ENCODE data around the gene PKM.
A peak's percentile ranks its signal among the peaks of the same experiment; 100 is the strongest.

PKM gene

GRCh38 chr15:72236381-72237003 is 5.5 kb upstream of the PKM start:
- DNase-seq (ENCODE audit: insufficient read length, low spot score) (no peak), FAIRE-seq (no peak)

DNA sequence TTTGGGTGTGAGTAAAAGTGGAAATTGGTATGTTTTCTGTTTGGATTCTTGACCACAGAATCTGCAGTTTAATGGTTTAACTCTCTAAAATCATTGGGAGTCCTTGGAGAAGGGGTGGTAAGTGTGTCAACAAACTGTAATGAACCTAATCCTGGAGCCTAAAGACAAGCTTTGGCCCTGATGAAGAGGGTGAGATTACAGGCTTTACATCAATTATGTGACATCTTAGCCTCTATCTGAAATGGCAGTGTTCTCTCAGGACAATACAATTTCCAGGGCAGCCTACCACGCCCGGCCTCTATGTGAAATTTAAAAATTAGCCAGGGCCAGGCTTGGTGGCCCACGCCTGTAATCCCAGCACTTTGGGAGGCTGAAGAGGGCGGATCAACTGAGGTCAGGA is 4.3 kb upstream of the PKM start:
- no peak for FAIRE-seq
- no peak for DNase-seq (ENCODE audit: insufficient read length, low spot score)

DNA sequence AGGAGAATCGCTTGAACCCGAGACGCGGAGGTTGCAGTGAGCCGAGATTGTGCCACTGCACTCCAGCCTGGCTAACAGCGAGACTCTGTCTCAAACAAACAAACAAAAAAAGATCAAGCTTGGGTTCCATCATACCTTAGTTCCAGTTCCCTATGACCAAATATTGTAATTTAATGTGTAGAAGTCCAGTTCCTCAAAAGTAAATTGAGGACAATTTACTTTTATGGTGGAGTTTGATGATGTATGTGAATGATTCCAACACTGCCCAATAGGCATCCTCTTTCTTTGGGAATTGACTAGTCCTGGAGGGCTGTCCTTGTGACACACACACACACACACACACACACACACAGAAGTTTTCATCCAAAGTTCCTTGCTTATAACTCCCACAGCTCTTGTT is 2.8 kb upstream of the PKM start:
- DNase-seq (ENCODE audit: insufficient read length, low spot score) = no peak
- no peak for FAIRE-seq

DNA sequence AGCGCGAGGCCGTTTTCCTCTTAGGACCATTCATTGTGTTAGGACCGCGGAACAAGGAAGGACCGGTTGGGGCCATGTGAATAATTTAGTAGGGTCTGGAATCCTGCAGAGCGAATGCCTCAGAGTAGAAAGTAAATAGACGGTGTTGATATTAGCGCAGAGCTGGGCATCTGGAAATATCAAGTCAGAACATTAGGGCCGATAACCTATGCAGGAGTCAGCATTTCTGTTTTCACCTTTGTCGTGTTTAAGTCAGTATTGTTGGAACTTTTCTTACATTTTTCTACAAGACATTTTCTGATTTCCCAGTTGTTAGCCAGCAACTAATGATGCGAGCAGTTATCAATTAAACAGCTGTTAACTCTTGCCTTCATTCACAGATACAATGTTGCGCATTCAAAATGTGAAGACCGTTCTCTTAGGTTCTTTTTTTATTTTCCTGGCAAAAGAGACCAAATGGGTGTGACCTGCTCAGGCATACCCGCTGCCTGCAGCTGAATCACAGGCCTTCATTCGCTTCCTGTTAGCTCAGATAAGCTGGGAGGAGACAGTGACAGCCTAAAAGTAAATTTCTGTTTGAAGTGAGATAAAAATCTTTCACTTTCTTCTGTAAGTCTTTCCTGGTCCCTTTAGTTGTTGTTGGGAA is 966 bp upstream of the PKM start:
- FAIRE-seq = no peak
- DNase-seq (ENCODE audit: insufficient read length, low spot score) = peak; percentile 63

DNA sequence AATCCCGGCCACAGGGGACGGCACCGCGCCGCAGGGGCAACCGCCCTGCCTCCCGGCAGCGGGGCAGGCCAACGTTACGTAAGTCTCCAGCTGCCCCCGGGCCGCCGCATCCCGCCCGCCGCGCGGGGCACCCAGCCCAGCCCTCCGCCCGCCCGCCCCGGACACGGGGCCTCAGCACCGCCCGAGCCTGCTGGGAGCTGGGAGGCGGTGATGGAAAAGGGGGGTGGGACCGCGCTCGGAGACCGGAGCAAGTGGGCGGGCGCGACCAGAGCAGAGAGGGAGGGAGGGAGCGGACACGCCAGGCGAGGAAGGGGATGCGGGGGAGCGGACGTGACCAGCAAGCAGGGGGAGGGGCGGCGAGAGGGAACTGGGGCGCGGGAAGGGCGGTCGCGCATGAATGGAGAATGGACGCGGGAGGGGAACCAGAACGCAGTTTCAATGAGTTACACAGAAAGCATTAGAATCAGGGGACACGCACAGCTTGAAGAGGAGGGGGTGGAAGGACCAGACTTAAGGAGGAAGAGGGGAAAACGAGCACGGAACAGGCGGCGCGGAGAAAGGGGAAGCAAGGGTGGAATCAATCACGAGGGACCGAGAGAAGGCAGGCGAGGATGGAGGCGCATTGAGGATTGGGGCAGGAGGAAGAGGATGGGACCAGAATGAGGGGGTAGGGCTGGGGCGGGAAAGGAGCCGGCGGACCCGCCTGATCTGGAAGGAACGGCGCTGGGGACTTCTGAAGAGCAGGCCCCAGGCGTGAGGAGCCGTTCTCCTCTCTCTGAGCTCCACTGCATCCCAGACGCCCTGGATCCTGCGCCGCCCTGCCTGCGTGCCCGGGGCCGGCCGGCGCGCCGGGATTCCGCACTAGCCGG is 559 bp downstream of the PKM start:
- FAIRE-seq (peak; percentile 95), DNase-seq (ENCODE audit: insufficient read length, low spot score) (peak; percentile 83)

- DNase-seq (ENCODE audit: insufficient read length, low spot score) = no peak
- no peak for FAIRE-seq
These were observed 1.1 kb downstream of the PKM start for GRCh38 chr15:72229947-72230196.

- DNase-seq (ENCODE audit: insufficient read length, low spot score) (no peak), FAIRE-seq (no peak)
These were observed 1.7 kb downstream of the PKM start for GRCh38 chr15:72229076-72229946.

- no peak for DNase-seq (ENCODE audit: insufficient read length, low spot score)
- no peak for FAIRE-seq
These were observed 3.3 kb downstream of the PKM start for GRCh38 chr15:72227720-72228119.

DNA sequence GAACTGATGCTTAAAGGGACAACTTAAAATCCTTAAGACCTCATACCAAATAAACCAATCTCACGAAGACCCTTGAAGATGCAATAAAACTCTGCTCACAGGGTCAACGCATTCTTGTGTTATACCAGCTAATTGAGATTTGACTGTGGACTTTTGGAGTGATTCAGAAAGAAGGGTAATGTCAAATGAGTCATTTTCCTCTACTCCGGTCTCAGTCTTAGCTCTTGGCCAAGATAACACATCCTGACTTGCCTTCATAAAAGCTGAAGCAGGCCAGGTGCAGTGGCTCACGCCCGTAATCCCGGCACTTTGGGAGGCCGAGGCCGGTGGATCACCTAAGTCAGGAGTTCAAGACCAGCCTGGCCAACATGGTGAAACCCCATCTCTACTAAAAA is 3.8 kb downstream of the PKM start:
- FAIRE-seq (no peak), DNase-seq (ENCODE audit: insufficient read length, low spot score) (no peak)

DNA sequence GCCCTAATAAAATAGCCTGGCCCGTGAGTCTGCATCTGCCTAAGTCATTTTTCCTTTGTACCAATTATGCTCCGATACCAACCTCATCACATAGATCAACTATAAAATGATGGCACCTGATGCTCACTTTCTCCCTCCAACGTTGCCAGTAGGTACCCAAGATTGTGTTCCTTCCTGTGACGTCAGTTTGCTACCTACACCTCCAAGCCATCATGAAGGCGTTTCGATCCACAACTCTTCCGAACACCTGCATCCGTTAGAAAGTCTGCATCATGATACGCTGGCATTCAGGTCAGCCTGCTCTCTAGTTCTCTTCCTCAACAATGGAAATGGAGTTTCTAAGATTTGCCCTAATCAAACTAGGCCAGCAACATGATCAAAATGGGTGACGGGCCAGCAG is 7.7 kb downstream of the PKM start:
- DNase-seq (ENCODE audit: insufficient read length, low spot score) = no peak
- peak; percentile 28 for FAIRE-seq

DNA sequence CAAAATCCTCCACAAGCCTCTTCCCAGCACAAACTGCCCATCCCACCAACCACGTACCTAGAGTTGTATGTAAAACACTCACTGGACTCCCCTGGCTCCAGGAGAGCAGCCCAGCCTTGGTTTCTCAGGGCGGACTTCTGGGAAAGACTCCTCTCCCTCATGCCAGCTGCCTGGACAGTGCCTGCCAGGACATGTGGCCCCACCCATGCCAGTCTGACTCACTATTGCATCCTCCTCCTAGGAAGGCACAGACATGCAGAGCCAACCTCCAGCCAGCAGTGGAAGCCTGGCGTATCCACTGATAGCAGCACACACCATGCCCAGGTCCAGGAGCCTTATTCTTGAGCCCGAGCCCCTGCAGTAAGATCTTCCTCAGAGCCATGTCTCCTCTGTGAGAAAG is 8.6 kb downstream of the PKM start:
- FAIRE-seq = no peak
- peak; percentile 71 for DNase-seq (ENCODE audit: insufficient read length, low spot score)

DNA sequence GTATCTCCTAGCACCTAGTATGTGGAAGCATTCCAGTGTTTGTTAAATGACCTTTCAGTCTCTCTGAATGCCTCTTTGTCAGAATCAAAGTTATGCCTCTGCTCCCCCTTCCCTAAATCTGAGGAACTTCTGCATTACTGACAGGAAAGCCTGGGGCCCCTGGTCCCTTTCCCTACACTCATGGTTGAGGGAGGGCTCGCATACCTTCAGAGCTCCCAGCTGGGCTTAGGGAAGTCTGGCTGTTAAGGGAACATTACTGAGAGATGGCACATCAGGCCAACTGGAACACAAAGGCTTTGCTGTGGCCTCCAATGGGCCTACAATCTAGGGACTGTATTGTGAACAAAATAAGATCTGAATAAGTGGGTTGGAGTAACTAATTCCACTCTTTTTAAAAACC is 10.3 kb downstream of the PKM start:
- no peak for FAIRE-seq
- no peak for DNase-seq (ENCODE audit: insufficient read length, low spot score)

GRCh38 chr15:72217216-72217615 is 13.8 kb downstream of the PKM start:
- DNase-seq (ENCODE audit: insufficient read length, low spot score) (no peak), FAIRE-seq (no peak)

DNA sequence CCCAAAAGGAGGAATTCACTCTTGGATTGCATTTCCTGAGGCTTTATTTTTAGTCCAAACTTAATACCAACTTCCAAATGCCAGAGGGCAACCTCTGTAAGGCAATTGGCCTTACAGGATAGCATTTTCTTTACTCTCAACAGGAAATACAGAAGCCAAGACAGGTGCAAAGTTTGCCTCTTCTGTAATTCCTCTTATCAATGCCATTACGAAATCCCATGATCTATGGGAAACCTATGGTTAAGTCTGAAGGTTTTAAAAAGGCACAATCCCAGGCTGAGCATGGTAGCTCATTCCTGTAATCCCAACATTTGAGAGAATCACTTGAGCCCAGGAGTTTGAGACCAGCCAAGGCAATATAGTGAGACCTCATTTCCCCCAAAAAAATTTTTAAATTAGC is 14.9 kb downstream of the PKM start:
- DNase-seq (ENCODE audit: insufficient read length, low spot score) (no peak), FAIRE-seq (no peak)

- FAIRE-seq = no peak
- DNase-seq (ENCODE audit: insufficient read length, low spot score) = no peak
These were observed 23.4 kb downstream of the PKM start for GRCh38 chr15:72207558-72208085.

GRCh38 chr15:72206677-72207000 is 24.4 kb downstream of the PKM start:
- no peak for FAIRE-seq
- DNase-seq (ENCODE audit: insufficient read length, low spot score) = no peak

- DNase-seq (ENCODE audit: insufficient read length, low spot score) (no peak), FAIRE-seq (no peak)
These were observed 24.9 kb downstream of the PKM start for GRCh38 chr15:72205896-72206676.

DNA sequence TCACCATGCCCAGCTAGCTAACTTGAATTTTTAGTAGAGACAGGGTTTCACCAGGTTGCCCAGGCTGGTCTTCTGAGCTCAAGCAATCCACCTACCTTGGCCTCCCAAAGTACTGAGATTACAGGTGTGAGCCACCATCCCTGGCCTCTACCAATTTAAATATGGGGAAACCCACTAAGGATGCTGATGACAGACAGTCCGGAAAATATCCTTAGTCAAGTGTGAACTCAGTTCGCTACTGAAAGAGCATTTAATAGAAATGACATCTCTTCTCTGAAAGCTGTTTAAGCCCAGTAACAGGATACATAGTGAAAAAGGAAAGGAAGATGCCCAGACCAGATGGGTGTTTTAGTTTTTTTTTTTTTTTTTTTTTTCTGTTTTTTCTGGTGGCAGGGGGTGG is 25.7 kb downstream of the PKM start:
- DNase-seq (ENCODE audit: insufficient read length, low spot score) (no peak), FAIRE-seq (no peak)

DNA sequence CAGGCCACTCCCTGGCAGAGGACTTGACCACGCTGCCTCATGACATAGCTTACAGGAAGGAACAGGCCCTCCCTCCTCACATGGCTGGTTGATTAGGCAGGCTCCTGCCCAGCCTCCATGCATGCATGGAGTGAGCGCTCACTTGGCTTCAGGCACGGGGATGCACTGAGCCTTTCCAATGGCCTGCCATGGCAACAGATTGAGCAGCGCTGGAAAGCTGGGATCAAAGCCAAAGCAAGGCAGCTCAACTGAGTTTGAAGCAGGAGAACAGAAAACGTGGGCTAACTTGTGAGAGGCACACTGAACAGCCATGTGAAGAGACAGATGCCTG is 27.5 kb downstream of the PKM start:
- DNase-seq (ENCODE audit: insufficient read length, low spot score) = no peak
- no peak for FAIRE-seq

DNA sequence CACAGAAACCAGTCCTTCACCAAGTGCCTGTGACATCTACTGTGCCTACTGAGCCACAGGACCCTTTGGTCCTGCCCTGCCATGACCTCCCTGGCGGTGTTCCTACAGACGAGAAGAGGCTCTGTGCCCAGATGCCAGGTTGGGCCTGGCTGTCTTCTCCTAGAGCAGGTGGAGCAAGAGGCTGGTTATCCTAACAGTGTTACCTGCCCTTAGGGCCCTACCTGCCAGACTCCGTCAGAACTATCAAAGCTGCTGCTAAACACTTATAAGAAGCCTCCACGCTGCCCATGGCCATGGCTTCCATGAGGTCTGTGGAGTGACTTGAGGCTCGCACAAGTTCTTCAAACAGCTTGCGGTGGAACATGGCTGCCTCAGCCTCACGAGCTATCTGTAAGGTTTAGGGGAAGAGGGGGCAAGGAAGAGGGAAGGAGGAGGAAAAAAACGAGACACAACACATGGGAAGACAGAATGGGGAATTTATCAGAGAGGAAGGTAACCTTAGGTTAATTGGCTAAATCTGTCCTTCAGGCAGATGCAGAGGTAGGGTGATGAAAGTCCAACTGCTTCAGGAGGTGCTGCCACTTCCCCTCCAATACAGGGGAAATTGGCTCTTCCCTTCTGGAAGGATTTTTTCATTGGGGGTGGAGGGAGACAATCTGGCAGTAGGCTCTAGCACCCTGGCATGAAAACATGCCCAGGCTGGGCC is 28.0 kb downstream of the PKM start:
- peak; percentile 28 for FAIRE-seq
- DNase-seq (ENCODE audit: insufficient read length, low spot score) = no peak

All from HTR-8/SVneo (cell line).